GM21526 (cell line): ENCODE data around the gene SIRT3.
A peak's percentile ranks its signal among the peaks of the same experiment; 100 is the strongest.

Source experiments
- ATAC-seq: cut with Tn5 transposase; IDR thresholded peaks from one replicate; pipeline ENCODE4 v1.9.1; 2021; ENCODE audit warnings: moderate library complexity; ENCODE audit not compliant: unreplicated experiment, low FRiP score

SIRT3 gene

GRCh38 chr11:271319-271715, 35.2 kb upstream of the SIRT3 start:
- ATAC-seq = no peak

- ATAC-seq = no peak
Measured at GRCh38 chr11:270451-271318, 34.5 kb upstream of the SIRT3 start.

- ATAC-seq = peak; percentile 60
Measured at GRCh38 chr11:269146-269890, 33.2 kb upstream of the SIRT3 start.

- peak; percentile 42 for ATAC-seq
Measured at GRCh38 chr11:268716-269145, 32.6 kb upstream of the SIRT3 start.

- ATAC-seq = no peak
Measured at GRCh38 chr11:267491-267994, 31.4 kb upstream of the SIRT3 start.

- no peak for ATAC-seq
Measured at GRCh38 chr11:266676-267439, 30.7 kb upstream of the SIRT3 start.

- ATAC-seq = no peak
Measured at GRCh38 chr11:261624-262023, 25.5 kb upstream of the SIRT3 start.

GRCh38 chr11:259413-259812, 23.3 kb upstream of the SIRT3 start:
- no peak for ATAC-seq

- no peak for ATAC-seq
Measured at GRCh38 chr11:257766-258493, 21.8 kb upstream of the SIRT3 start.

GRCh38 chr11:256952-257737, 21.0 kb upstream of the SIRT3 start:
- ATAC-seq = no peak

- ATAC-seq = no peak
Measured at GRCh38 chr11:255816-256215, 19.7 kb upstream of the SIRT3 start.

GRCh38 chr11:255176-255575, 19.0 kb upstream of the SIRT3 start:
- ATAC-seq = no peak

GRCh38 chr11:253886-254270, 17.7 kb upstream of the SIRT3 start:
- no peak for ATAC-seq

GRCh38 chr11:253160-253885, 17.2 kb upstream of the SIRT3 start:
- ATAC-seq = no peak

- no peak for ATAC-seq
Measured at GRCh38 chr11:252666-253065, 16.5 kb upstream of the SIRT3 start.

GRCh38 chr11:251550-251949, 15.4 kb upstream of the SIRT3 start:
- no peak for ATAC-seq

- no peak for ATAC-seq
Measured at GRCh38 chr11:250740-251299, 14.7 kb upstream of the SIRT3 start.

GRCh38 chr11:250274-250673, 14.1 kb upstream of the SIRT3 start:
- ATAC-seq = no peak
